ENCODE measurements around the gene MAP3K6. TPM values are rescaled to one million over a fixed set of nuclear protein-coding genes. Genes with fewer than 3 reads are reported as not detected.
A peak's percentile ranks its signal among the peaks of the same experiment; 100 is the strongest.

MAP3K6 gene
- total and polyA plus RNA-seq, 8 donors, result 11.8 to 83.3 (median 16.2) TPM

DNA sequence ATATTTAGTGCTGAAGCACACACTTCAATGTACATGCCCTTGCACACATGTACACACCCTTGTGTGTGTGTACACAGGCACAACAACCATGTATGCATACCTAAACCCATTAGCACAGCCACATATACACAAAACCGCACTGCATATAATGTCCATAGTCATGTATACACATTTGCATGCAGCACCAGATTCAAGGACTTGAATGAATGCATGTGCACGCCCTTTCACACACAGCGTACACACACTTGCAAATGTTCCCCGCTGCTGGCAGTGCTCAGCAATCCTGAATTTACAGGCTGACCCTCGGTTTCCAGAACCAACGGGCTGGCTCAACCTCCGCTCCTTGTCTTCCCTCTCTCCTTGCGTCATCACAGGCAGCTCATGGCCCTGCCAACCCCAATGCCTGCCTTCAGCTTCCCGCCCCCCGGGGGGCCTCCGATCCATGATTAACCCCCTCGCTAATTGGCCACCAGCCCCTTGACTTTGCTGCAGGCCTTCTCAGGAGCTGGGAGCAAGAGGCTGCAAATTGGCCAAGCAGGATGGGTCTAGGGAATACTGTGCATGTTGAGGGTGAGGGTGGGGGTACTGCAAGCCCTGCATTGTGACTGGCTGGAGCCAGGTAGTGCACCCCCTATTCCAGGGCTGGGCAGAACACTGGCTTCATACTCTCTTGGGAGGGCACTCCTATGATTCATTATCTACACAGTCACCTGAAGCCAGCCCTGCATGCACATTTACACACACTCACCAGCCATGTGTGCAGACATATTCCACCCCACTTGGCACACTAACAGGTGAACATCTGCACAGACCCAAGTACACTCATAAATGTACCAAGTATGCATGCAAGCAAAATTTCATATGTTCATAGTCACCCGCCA, 33.6 kb upstream of the MAP3K6 start:
- peaks cover 0 to 9% of the 10 kb centered on the region in 2 donors for H3K36me3 ChIP-seq
- H3K4me3 ChIP-seq, result no peak overlapping the region
- TF ChIP-seq, protein P1, sequence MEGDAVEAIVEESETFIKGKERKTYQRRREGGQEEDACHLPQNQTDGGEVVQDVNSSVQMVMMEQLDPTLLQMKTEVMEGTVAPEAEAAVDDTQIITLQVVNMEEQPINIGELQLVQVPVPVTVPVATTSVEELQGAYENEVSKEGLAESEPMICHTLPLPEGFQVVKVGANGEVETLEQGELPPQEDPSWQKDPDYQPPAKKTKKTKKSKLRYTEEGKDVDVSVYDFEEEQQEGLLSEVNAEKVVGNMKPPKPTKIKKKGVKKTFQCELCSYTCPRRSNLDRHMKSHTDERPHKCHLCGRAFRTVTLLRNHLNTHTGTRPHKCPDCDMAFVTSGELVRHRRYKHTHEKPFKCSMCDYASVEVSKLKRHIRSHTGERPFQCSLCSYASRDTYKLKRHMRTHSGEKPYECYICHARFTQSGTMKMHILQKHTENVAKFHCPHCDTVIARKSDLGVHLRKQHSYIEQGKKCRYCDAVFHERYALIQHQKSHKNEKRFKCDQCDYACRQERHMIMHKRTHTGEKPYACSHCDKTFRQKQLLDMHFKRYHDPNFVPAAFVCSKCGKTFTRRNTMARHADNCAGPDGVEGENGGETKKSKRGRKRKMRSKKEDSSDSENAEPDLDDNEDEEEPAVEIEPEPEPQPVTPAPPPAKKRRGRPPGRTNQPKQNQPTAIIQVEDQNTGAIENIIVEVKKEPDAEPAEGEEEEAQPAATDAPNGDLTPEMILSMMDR (IDR thresholded peaks at IDR 0.05), result no peak
- H3K4me1 ChIP-seq, result peaks cover 25 to 56% of the 10 kb centered on the region in 2 donors
- no peaks in the 10 kb centered on the region for H3K27me3 ChIP-seq
- ATAC-seq (no peak), DNase-seq (peak in 1 of 4 donors; percentile 24)
- intact Hi-C loops (cut with DNase I), result loop anchor here in 1 of 2 donors (5.0 to 10.0 kb wide), 2 partner anchors 207 to 264 kb away; no protein-coding TSS in a partner anchor
- H3K9me3 ChIP-seq, result no peaks in the 10 kb centered on the region
- no peak overlapping the region for H3K27ac ChIP-seq

DNA sequence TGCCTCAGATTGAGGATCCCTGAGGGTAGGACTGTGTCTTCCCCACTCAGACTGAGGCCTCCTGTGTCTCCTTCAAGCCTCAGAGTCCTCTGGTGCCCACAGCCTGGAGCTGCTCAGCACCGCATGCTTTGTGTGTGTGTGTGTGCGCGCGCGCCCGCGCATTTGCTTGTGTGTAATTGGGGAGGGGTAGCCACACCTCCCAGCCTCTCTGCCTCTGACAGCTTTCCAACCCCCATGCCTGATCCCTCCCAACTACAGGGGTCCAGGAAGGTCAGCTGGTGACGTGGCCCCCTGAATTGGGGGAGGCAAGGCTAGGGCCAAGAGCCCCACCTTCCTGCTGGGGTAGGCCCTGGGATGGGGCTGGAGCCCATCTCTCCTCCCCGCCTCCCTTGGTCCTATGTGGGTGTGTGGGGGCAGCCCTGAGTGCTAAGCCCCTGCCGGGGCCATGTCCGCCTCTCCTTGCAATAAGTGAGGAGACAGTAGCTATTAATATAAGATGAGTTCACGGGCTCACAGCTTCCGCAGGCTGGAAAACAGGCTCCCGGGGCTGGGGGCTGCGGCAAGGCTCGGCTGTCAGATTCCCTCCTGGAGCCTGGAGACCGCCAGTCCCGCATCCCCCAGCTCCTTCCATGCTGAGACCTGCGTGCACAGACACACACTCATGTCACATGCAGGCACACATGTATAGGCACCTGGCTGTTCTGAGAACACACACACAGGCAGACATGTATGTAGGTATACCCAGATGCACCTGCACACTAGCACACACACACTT, 32.7 kb upstream of the MAP3K6 start:
- Histone ChIP-seq H3K36me3 (peaks cover 0 to under 1% of the 10 kb centered on the region in 2 donors), H3K4me3 (no peak overlapping the region), H3K27me3 (no peaks in the 10 kb centered on the region), H3K9me3 (no peaks in the 10 kb centered on the region), H3K4me1 (peaks cover 18 to 53% of the 10 kb centered on the region in 2 donors), H3K27ac (no peak overlapping the region)
- ATAC-seq, result no peak
- peak in 1 of 4 donors; percentile 28 for DNase-seq
- TF ChIP-seq, protein P1 (IDR thresholded peaks at IDR 0.05), result no peak
- intact Hi-C loops (cut with DNase I), result loop anchor here (5.0 to 10.0 kb wide), 3 partner anchors 95 to 265 kb away; no protein-coding TSS in a partner anchor

DNA sequence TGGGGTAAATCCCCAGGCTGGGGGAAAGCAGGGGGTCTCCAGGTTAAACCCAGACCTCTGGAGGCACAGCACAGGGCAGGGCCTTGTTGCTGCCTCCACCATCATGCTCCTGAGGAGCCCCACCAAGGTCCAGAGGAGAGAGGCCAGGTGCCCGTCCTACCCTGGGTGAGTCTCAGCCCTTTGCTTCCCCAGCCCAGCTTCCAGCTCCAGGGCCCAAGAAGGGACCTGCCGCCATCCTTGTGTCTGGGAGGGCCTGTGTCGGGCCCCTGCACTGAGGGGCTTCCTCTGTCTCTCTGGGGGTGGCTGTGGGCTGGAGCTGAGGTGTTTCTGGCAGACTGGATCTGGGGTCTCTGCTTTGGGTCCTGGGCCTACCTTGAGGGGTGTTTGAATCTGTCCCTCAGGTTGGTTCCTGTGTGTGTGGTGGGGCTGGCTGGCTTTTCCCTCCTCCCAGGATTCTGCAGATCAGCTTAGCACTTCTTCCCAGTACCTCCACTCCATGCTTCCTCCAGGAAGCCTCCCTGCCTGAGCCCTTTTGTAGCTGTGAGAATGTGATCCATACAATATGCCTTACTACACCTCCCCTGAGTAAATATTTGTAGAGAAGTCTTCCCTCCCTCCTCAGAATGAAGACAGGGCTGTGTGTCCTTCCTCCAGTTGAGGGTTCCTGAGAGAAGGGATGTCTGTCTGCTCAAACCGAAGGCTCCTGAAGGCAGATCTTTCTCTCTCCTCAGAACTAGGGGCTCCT, 31.8 kb upstream of the MAP3K6 start:
- H3K9me3 ChIP-seq, result no peaks in the 10 kb centered on the region
- H3K27ac ChIP-seq, result no peak overlapping the region
- TF ChIP-seq, protein P1 (IDR thresholded peaks at IDR 0.05), result no peak
- H3K27me3 ChIP-seq, result no peaks in the 10 kb centered on the region
- H3K4me1 ChIP-seq, result peaks cover 11 to 45% of the 10 kb centered on the region in 2 donors
- intact Hi-C loops (cut with DNase I), result loop anchor here in 1 of 2 donors (10.0 kb wide), 1 partner anchor 94 kb away; no protein-coding TSS in a partner anchor
- no peak overlapping the region for H3K4me3 ChIP-seq
- H3K36me3 ChIP-seq, result no peaks in the 10 kb centered on the region
- DNase-seq (no peak), ATAC-seq (no peak)

DNA sequence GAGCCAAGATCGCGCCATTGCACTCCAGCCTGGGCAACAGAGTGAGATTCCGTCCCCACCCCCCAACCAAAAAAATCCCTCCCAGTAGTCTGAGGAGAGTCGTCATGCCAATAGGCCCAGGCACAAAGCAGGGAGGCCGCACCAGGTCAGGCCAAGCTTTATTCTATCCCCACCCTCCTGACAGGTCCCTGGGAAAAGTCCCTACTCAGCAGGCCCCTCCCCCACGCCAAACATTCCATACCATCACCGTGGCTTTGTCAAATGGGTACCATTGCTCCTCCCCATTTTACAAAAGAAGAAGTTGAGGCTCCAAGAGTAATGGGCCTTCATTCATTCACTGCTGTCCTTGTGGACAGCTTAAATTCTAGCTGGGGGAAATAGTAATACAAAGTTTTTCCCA, 31.0 kb upstream of the MAP3K6 start:
- TF ChIP-seq, protein P1 (IDR thresholded peaks at IDR 0.05), result no peak
- intact Hi-C loops (cut with DNase I), result loop anchor here in 1 of 2 donors (10.0 kb wide), 1 partner anchor 93 kb away; no protein-coding TSS in a partner anchor
- H3K9me3 ChIP-seq, result no peaks in the 10 kb centered on the region

More for the DNA sequence above, 31.0 kb upstream of the MAP3K6 start:
- Histone ChIP-seq H3K27me3 (peaks cover 0 to 2% of the 10 kb centered on the region in 2 donors), H3K4me1 (peaks cover 7 to 42% of the 10 kb centered on the region in 2 donors), H3K27ac (no peak overlapping the region), H3K4me3 (no peak overlapping the region), H3K36me3 (no peaks in the 10 kb centered on the region)
- no peak for DNase-seq
- no peak for ATAC-seq

All from left lung (tissue), 10 donors.